Measurements from ENCODE around the gene DNAJC5G.
A peak's percentile ranks its signal among the peaks of the same experiment; 100 is the strongest.
"Not testable (repeated sequence)": the region's sequence is repeated elsewhere in the genome, so short reads cannot be mapped to it uniquely, and the experiment has no call there.

The DNAJC5G gene

GRCh38 chr2:27291865-27292264 lies 16.6 kb downstream of the DNAJC5G start:
- Histone ChIP-seq H3K36me3 (no peaks in the 10 kb centered on the region), H3K4me3 (ENCODE audit: low read depth, low read length) (no peak overlapping the region), H3K4me1 (no peaks in the 10 kb centered on the region; the same call in 1 of the 2 replicates), H3K9me3 (no peaks in the 10 kb centered on the region), H3K27me3 (no peaks in the 10 kb centered on the region)
- no peak for DNase-seq
- TF ChIP-seq, protein P1, sequence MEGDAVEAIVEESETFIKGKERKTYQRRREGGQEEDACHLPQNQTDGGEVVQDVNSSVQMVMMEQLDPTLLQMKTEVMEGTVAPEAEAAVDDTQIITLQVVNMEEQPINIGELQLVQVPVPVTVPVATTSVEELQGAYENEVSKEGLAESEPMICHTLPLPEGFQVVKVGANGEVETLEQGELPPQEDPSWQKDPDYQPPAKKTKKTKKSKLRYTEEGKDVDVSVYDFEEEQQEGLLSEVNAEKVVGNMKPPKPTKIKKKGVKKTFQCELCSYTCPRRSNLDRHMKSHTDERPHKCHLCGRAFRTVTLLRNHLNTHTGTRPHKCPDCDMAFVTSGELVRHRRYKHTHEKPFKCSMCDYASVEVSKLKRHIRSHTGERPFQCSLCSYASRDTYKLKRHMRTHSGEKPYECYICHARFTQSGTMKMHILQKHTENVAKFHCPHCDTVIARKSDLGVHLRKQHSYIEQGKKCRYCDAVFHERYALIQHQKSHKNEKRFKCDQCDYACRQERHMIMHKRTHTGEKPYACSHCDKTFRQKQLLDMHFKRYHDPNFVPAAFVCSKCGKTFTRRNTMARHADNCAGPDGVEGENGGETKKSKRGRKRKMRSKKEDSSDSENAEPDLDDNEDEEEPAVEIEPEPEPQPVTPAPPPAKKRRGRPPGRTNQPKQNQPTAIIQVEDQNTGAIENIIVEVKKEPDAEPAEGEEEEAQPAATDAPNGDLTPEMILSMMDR (IDR thresholded peaks at IDR 0.05; ENCODE audit: low read depth, low read length) = peak; percentile 25

DNA sequence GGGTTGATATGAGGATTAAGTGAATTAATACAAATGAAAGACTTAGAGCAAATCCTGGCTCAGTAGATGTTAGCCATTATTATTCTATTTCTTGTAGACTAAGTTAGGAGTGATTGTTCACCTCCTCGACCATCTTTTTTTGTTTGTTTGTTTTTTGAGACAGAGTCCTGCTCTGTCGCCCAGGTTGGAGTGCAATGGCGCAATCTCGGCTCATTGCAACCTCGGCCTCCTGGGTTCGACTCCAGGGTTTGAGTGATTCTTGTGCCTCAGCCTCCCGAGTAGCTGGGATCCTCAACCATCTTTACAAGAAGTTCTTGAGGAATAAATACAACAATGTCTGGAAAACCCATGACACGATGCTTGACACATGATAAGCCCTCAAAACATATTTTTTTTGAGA lies 19.7 kb downstream of the DNAJC5G start:
- no peaks in the 10 kb centered on the region; the same call in 1 of the 2 replicates for H3K4me1 ChIP-seq
- no peak for DNase-seq
- H3K4me3 ChIP-seq (ENCODE audit: low read depth, low read length) = no peak overlapping the region

DNA sequence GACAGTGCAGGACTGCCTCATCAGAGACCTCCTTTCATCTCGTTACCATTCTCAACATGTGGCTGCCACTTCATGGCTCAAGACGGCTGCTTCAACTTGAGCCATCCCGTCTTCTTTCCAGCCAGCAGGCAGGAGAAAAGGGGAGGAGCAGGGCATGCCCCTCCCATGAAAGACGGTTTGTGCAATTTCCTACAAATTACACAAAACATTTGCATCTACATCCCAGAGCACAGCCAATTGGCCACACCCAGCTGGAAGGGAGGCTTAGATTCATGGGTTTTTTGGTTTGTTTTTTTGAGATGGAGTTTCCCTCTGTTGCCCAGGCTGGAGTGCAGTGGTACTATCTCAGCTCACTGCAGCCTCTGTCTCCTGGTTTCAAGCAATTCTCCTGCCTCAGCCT lies 21.2 kb downstream of the DNAJC5G start:
- TF ChIP-seq, protein P1 (IDR thresholded peaks at IDR 0.05; ENCODE audit: low read depth, low read length) = no peak
- no peaks in the 10 kb centered on the region for H3K27me3 ChIP-seq
- H3K4me1 ChIP-seq = no peaks in the 10 kb centered on the region; the same call in 1 of the 2 replicates
- H3K36me3 ChIP-seq = no peaks in the 10 kb centered on the region
- no peaks in the 10 kb centered on the region for H3K9me3 ChIP-seq
- DNase-seq = no peak
- no peak overlapping the region for H3K4me3 ChIP-seq (ENCODE audit: low read depth, low read length)

More for the DNA sequence above, 19.7 kb downstream of the DNAJC5G start:
- TF ChIP-seq, protein P1 (IDR thresholded peaks at IDR 0.05; ENCODE audit: low read depth, low read length) = no peak
- H3K9me3 ChIP-seq = no peaks in the 10 kb centered on the region
- H3K27me3 ChIP-seq = no peaks in the 10 kb centered on the region
- H3K36me3 ChIP-seq = no peaks in the 10 kb centered on the region

DNA sequence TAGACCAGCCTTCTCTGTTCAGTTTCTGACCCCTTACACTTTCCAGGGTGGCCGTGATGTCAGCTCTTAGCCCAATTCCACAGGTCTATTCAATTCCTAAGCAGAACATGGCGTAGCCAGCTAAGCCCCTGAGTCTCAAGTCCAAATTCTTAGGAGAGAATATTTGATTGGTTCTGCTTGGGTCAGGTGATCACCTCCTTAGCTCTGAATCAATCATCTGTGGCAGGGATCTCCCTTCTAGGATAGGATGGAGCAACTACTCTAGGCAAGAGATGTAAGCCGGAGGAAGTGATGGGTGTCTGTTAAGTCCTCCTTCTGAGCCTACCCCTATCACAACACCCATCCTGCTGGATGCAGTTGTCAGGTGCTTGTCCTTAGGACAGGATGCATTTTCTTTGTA lies 22.0 kb downstream of the DNAJC5G start:
- no peak overlapping the region for H3K4me3 ChIP-seq (ENCODE audit: low read depth, low read length)
- TF ChIP-seq, protein P1 (IDR thresholded peaks at IDR 0.05; ENCODE audit: low read depth, low read length) = no peak
- no peaks in the 10 kb centered on the region for H3K36me3 ChIP-seq
- no peaks in the 10 kb centered on the region for H3K9me3 ChIP-seq
- DNase-seq = no peak
- no peaks in the 10 kb centered on the region for H3K27me3 ChIP-seq
- H3K4me1 ChIP-seq = no peaks in the 10 kb centered on the region; the same call in 1 of the 2 replicates

DNA sequence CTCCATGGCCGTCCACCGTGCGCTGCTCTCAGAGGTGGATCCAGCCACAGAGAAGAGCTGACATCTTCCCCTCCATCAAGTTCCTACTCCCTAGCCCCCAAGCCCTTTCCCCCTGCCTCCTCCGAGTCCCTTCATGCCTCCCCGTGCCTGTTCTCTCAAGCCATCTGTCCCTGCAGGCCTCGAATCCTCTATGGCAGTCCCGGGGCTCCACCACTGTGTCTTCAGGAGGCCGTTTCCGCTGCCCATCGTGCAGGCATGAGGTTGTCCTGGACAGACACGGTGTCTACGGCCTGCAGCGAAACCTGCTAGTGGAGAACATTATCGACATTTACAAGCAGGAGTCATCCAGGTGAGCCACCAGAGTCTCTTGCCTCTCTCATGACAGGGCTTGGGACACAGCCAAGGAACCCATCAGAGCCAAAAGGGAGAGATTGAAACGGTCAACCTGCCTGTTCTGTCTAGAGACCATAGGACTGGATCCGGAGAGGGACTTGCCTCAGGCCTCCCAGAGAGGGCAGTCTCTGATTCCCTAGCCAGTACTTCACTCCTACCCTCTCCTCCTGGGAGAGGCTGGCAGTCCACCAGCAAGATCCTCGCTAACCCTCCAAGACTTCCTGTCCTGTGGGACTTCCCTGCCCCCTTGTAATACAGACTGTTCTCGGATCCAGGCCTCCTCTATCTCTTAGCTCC lies 23.3 kb downstream of the DNAJC5G start:
- Histone ChIP-seq H3K36me3 (no peaks in the 10 kb centered on the region), H3K4me1 (peaks cover 6% of the 10 kb centered on the region), H3K27me3 (no peaks in the 10 kb centered on the region), H3K9me3 (no peaks in the 10 kb centered on the region), H3K4me3 (ENCODE audit: low read depth, low read length) (no peak overlapping the region)
- DNase-seq = no peak
- TF ChIP-seq, protein P1 (IDR thresholded peaks at IDR 0.05; ENCODE audit: low read depth, low read length) = no peak

- H3K4me1 ChIP-seq; DNase-seq; H3K9me3 ChIP-seq; H3K27me3 ChIP-seq; H3K4me3 ChIP-seq (ENCODE audit: low read depth, low read length); H3K36me3 ChIP-seq: not testable (repeated sequence)
Observed at GRCh38 chr2:27300606-27301005, 25.4 kb downstream of the DNAJC5G start.
